Myocyte (in vitro differentiated cells): ENCODE data around the gene STX10. TPM values are rescaled to one million over a fixed set of nuclear protein-coding genes. Genes with fewer than 3 reads are reported as not detected.

Experiments
- DNase-seq: peaks from one replicate; pipeline ENCODE4 v3.0.0-alpha.2; 2012; ENCODE audit warnings: low read depth
- total RNA-seq: library from RNA; depleted of rRNA; stranded (reverse); fragments of >200 nt; gene quantifications from 2 replicates; pipeline ENCODE4 v1.2.3, GENCODE V29; 2014

The STX10 gene
- total RNA-seq, 1 donor from 2014 or later, result 85.2 TPM

DNA sequence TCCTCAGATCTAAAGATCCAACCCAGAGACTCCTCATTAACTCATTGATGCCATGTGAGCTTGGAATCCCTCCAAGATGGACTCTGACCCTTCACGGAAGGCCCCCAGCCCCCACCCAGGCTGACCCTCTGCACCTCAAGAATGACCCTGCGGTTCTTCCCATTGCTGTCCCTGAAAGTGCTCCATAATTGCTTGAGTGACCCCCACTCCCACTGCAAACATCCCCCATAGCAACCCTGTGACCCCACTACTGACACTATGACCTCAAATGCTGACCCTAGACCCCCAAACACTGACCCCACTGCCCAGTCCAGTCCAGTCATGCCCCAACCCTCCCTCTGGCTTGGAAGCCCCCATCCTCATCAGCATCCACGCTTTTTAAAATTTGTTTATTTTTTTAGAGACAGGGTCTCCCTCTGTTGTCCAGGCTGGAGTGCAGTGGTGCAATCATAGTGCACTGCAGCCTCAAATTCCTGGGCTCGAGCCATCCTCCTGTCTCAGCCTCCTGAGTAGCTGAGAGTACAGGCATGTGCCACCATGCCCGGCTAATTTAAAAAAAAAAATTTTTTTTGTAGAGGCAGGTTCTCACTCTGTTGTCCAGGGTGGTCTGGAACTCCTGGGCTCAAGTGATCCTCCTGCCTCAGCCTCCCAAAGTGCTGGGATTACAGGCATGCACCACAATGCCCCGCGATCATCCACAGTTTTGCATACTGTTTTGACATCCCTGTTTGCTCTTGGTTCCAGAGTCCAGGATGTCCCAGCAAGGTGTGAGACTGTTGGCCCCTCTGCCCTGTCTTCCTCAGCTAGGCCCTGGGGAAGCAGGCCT, 48.4 kb downstream of the STX10 start:
- no peak for DNase-seq

DNA sequence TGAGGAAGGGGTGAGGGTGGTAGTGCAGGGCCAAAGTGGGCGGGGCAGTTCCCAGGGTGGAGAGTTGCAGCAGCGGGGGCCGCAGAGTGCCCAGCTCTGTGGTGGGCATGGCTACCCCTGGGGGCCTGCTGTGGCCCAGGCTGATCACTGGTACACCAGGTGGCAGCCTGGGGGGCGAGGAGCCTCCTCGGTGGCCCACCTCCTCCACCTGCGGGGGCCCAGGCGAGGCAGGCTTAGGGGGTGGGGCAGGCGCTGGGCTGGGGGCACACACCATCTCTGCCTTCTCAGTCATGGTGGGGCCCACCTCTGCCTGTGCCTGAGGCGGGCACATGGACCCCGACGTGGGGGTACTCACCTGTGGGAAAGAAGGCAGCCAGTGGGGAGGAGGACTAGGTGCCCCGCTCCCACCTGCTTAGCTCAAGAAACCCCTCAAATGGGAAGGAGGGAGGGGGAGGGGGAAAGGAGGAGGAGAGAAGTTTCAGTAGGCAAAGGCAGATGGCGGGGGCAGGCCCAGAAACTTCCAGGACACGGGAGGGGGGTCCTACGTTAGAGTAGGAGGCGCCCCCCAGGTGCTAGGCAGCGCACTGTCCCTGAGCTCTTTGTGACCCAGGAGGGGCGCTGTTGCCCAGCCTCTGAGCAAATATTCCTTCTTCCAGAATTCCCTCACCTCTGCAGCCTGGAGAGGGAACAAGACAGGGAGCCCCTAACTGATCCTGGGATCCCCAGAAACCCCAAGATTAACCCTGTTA, 49.2 kb downstream of the STX10 start:
- no peak for DNase-seq

DNA sequence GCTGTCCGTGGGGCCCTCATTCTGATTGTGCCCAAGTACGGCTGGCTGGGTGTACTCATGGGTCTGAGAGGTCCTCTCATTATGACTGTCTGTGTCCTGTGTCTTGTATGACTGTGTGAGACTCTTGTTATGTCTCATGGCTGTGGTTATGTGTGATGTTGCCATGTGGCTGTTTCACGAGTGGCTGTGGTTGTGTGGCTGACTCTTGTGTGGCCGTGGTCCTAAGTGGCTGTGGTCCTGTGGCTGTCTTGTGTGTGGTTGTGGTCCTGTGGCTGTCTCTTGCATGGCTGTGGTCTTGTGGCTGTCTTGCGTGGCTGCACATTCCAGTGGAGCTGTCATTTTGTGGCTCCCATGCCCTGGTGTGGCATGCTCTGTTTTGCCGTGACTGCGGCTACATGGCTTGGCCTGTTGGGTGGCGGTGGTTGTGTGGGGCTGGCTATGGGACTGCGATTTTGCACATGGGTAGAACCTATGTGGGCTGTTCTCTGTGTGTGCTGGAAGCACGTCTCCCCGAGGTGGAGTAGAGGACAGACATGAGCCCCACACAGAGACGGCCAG, 50.1 kb downstream of the STX10 start:
- DNase-seq, result no peak

DNA sequence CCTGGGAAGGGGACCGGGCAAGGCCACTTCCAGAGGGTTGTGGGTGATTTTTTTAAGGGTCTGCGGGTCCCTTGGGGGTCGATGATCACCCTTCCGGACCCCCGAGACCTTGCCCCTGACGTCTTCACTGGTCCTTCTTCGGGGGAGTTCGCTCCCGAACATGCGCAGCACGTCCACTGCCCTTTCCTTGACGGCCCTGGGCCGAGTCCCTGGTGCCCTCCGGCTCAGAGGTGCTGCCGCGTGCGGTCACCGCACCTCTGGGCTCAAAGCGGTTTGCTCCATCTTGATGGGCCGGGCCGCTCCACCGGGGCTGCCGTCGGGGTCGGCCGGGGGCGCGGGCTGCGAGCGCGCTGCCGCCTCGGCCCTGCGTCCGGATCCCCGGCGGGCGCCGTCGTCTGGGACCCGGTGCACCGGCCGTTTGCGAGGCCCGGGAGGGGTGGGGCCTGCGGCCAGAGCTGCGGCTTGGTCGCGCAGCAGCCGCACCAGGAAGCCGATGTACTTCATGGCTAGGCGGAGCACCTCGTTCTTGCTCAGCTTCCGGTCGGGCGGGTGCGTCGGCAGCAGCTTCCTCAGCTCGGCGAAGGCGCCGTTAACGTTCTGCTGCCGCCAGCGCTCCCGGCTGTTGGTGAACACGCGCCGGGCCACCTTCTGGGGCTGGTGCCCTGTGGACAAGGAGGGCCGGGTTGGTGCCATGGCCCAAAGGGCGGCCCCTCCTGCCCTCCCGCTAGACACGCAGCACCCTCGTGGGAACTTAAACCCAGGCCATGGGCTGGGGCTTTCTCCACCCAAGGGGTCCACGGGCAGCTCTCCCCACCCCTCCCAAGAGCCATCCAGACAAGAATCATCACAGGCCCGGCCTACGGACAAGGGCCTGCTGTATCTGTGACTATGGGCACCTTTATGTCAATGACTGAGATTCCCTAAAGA, 50.8 kb downstream of the STX10 start:
- DNase-seq, result no peak

DNA sequence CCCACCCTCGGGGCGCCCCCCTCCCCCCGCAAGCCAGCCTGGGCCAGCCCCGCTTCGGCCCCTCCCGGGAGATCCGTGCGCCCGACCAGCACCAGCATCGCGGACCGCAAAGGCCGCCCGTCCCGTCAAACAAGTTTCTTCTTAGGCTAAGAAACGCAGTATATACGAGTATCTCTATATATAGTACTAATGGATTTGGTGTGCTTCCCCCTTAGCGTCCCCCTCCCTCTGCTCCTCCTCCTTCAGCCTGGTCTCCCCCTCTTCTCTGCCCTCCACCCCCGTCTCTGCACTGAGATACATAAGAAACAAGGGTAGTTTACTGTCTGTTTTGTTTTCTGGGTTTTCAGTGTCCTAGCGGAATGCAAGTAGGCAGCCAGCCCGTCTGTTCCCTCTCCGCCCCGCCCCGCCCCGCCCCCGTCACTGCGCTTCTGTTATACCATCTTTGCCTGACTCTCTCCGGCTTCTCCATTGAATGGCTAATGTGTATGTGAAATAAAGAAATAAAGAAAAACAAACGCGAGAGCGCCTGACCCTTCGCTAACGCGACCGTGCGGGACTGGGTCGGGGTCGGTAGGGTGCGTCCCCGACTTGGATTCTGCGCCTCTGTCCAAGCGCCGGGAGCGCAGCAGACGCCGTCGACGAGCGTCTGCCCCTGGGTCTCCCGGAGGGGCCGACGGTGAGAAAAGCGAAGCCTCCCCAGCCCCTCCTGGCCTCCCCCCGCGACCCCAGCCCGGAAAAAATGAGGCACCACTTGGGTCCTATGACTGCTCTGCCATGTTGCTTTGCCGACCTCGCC, 51.7 kb downstream of the STX10 start:
- no peak for DNase-seq

DNA sequence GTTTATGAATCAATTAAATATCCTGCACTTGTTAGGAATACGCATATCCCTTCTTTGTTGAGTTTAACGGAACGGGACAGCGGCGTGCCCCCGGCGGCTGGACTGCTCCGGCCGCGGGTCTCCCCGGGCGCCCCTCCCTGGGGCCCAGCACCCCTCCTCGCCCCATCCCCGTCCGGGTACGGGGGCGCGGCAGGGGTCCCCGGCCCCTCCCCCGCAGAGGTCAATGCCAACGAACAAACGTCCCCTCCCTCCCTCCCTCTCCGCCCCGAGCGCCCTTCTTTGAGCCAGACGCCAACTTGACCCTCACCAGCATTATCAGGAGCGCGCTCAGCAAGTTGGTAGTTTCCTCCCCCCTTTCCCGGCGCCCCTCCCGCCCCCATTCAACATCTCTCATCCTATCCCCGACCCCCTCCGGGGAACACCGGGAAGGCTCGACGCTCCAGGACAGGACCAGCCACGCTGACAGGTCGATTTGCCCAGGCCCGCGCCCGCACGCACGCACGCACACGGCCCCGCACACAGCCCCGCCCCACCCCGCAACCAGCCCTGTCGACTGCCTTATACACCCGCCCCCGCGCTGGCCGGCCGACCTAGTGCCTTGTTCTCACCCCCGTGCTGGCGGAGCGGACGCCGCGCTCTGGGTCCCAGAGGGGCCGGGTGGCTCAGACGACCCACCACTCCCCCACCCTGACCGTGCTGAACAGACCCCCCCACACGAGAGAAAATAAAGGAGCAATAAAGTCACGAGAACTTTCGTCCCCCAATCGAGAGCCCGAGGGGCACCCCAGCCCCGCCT, 52.5 kb downstream of the STX10 start:
- no peak for DNase-seq

DNA sequence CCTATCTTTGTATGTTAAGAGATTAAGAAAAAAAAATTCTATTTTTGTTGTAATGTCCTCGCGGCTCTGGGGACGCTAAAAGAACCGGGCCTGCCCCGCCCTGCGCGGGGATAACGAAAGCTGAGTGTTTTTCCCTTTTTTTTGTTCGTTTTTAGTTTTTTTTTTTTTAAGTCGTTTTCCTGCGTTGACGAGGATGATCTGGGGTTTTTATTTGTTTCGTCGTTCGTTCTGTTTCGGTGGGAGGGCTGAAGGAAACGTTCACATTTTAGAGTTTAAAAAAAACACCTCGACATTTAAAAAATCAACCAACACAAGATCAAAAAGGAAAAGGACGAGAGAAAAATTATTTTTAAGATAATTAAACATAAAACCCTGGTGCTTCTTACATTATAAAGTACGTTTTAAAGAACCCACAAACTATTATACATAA, 53.1 kb downstream of the STX10 start:
- DNase-seq, result no peak

DNA sequence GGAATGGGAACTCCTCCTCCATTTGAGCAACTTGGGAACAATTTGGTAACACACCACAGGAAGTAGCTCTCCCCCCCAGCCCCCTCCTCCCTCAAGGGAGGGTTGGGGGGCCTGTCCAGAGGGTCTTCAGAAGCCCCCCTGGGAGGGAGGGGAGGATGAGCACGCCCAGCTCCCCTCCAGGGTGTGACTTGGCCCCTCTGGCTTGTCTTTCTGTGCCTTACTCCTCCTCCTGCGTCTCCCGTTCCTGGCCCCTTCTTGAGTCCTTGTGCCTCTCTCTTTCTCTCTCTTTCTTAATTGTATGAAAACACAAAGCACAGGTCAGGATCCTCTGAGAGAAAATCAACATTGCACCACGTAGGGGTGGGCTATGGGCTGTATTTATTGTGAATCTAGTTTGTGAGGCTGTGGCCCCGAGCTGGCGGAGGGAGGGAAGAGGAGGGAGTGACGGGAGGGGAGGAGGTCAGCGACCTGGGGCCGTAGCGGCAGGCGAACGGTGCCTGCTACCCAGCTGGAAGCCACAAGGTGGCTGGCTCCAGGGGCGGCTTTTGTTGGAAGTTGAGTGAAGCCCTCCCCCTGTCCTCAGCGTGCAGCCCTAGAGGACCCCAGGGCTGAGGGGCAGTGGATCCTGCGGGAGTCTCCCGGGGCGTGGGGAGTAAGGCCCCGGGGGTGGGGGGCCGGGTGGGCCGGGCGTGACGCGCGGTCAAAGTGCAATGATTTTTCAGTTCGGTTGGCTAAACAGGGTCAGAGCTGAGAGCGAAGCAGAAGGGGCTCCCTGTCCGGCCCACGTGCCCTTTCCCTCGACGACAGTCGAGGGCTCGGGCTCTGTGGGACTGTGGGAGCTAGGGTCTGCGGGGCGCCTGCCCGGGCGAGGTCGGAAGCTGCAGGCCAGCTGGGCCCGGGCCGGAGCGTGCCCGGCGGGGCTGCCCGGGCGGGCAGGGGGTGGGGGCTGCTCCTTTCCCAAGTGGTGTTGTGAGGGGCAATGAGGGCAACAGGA, 53.9 kb downstream of the STX10 start:
- DNase-seq, result no peak

DNA sequence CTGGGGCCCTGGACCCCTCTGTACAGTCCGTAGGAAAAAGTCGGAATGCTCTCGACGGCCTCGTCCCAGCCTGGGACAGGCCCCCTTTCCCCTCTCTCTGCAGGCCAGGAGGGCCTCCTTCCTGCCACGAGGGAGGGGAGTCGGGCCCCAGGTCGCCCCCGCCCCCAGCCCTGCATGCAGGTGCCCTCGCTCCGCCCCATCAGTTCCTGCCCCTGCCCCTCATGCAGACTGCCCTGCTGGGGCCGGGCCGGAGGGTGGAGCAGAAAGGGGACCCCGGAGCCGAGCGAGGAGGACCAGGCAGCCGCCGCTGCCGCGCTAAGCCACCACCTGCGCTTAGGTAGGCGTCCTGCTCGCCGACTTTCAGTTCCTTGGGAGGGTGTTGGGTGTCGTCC, 54.8 kb downstream of the STX10 start:
- no peak for DNase-seq

DNA sequence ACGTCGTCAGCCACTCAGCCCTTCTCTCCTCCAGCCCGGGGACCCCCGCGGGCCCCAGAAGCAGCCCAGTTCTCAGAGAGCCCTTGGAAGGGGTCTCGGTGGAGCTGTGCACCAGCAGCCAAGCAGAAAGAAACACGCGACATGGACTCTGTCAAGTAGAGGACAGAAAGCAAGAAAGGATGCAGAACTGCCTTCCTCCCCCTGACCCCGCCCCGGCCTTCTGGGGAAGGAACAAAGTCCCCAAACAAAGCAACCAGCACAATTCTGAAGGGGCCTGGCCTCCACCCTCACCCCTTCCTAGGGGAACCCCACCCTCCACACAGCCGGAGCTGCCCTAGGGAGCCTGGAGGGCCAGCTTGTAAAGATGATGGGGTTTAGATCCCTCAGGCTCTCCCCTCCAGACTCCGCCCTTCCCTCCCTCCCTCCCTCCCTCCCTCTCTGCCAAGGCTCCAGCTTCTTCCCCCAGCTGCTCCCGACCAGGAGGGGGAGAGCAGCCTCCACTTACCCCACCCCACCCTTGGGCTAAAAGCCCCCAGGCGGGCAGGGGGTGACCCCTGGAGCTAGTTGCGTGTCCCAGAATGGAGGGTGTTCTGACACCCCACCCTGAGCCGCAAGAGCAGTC, 55.3 kb downstream of the STX10 start:
- no peak for DNase-seq

DNA sequence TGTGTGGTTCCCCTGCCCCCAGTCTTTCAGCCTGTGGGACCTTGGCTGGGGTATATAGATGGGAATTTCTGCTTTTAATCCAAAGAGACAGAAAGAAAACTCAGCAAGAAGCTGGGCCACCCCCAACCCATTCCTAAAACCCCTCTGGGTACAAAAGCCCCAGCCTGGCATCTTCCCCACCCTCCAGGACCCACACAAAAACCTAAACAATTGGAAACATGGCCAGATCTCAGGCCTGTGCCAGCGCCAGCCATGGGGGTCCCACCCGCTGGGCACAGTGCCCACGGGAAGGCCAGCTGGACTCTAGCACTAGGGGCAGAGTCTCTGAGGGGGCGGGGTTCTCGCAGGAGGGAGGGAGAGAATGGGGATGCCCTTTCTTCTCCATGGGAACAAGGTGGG, 56.1 kb downstream of the STX10 start:
- DNase-seq, result no peak

Other genes with a start within 250 kb of the STX10 start
- 0.16 TPM in 1 of 2 replicates, not detected in the other for gene SYCE2, start 231.1 kb downstream of the STX10 start, total RNA-seq
- gene FARSA, start 216.7 kb downstream of the STX10 start, total RNA-seq, result 47.8 and 55.7 TPM in 2 replicates
- 890 and 1,463 TPM in 2 replicates for gene CALR, start 211.8 kb downstream of the STX10 start, total RNA-seq
- 199 and 236 TPM in 2 replicates for gene RAD23A, start 204.5 kb downstream of the STX10 start, total RNA-seq
- gene GADD45GIP1, start 193.2 kb downstream of the STX10 start, total RNA-seq, result 44.6 and 58.1 TPM in 2 replicates
- gene DAND5, start 180.8 kb downstream of the STX10 start, total RNA-seq, result not detected in 2 replicates
- gene NFIX, start 154.9 kb downstream of the STX10 start, total RNA-seq, result 17.7 and 23.3 TPM in 2 replicates
- not detected in 2 replicates for gene LYL1, start 47.5 kb downstream of the STX10 start, total RNA-seq
- gene TRMT1, start 33.6 kb downstream of the STX10 start, total RNA-seq, result 23.3 and 30.0 TPM in 2 replicates
- gene NACC1, start 32.1 kb downstream of the STX10 start, total RNA-seq, result 59.7 and 66.2 TPM in 2 replicates
- 20.8 and 21.8 TPM in 2 replicates for gene IER2, start within 50 bp of the STX10 start, total RNA-seq